Measurements from ENCODE around the gene CFAP126. TPM values are rescaled to one million over a fixed set of nuclear protein-coding genes. Genes with fewer than 3 reads are reported as not detected.

Gene CFAP126, protein sequence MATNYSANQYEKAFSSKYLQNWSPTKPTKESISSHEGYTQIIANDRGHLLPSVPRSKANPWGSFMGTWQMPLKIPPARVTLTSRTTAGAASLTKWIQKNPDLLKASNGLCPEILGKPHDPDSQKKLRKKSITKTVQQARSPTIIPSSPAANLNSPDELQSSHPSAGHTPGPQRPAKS
- not detected in 2 replicates for total RNA-seq (ENCODE audit: low replicate concordance)

DNA sequence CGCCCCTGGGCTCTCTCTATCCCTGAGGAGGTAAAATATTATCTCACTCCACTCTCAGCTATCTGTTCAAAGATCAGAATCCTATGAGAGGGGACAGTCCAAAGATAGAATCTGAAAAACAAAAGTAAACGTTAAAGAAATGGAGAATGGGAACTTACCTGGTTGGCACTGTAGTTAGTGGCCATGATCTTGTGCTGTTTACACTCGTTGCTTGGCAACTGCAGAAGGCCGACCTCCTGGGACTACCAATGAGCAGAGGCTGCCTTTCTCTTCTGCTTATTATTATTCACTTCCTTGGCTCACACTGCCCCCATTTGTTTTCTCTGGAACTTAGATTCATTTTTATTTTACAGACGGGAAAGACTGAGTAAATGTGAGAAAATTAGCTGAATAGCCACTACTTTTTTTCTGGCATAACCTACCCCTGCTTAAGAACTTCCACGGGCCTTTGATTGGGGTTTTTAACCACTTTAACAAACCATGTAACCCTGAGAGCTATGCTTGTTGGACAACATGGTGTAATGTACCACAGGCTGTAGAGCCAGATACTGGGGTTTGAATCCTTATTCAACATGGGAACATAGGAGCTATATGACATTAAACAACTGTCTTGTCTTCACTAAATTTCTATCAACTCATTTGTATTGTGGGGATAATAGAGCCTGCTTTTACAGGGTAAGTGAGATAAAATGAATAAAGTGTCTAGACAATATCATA, at the start of gene CFAP126:
CFAP126 (minus strand) TSS at position 193 of the 717 bp plus-strand sequence; CDS start at position 185, 8 bp downstream.

Other genes with a start within 250 kb of the CFAP126 start
- gene PFDN2, start 249.8 kb downstream of the CFAP126 start, total RNA-seq (ENCODE audit: low replicate concordance) = 71.7 and 95.0 TPM in 2 replicates
- 14.2 and 15.7 TPM in 2 replicates for gene NIT1, start 249.8 kb downstream of the CFAP126 start, total RNA-seq (ENCODE audit: low replicate concordance)
- gene DEDD, start 235.2 kb downstream of the CFAP126 start, total RNA-seq (ENCODE audit: low replicate concordance) = 25.9 and 37.3 TPM in 2 replicates
- 127 and 180 TPM in 2 replicates for gene UFC1, start 213.9 kb downstream of the CFAP126 start, total RNA-seq (ENCODE audit: low replicate concordance)
- gene USP21, start 208.4 kb downstream of the CFAP126 start, total RNA-seq (ENCODE audit: low replicate concordance) = 4.2 and 4.7 TPM in 2 replicates
- gene PPOX, start 201.4 kb downstream of the CFAP126 start, total RNA-seq (ENCODE audit: low replicate concordance) = 8.9 and 11.0 TPM in 2 replicates
- 9.4 and 18.3 TPM in 2 replicates for gene B4GALT3, start 190.4 kb downstream of the CFAP126 start, total RNA-seq (ENCODE audit: low replicate concordance)
- gene ADAMTS4, start 168.8 kb downstream of the CFAP126 start, total RNA-seq (ENCODE audit: low replicate concordance) = 2.1 and 4.9 TPM in 2 replicates
- 127 and 177 TPM in 2 replicates for gene NDUFS2, start 165.5 kb downstream of the CFAP126 start, total RNA-seq (ENCODE audit: low replicate concordance)
- gene FCER1G, start 152.6 kb downstream of the CFAP126 start, total RNA-seq (ENCODE audit: low replicate concordance) = 0.23 TPM in 1 of 2 replicates, not detected in the other
- gene APOA2, start 144.2 kb downstream of the CFAP126 start, total RNA-seq (ENCODE audit: low replicate concordance) = not detected in 2 replicates
- 8.7 and 11.7 TPM in 2 replicates for gene TOMM40L, start 141.8 kb downstream of the CFAP126 start, total RNA-seq (ENCODE audit: low replicate concordance)
- gene NR1I3, start 129.7 kb downstream of the CFAP126 start, total RNA-seq (ENCODE audit: low replicate concordance) = not detected in 2 replicates
- gene PCP4L1, start 109.1 kb downstream of the CFAP126 start, total RNA-seq (ENCODE audit: low replicate concordance) = not detected in 2 replicates
- gene MPZ, start 57.9 kb downstream of the CFAP126 start, total RNA-seq (ENCODE audit: low replicate concordance) = 0.53 and 1.1 TPM in 2 replicates
- 11.1 and 32.2 TPM in 2 replicates for gene SDHC, start 53.5 kb downstream of the CFAP126 start, total RNA-seq (ENCODE audit: low replicate concordance)
- gene FCGR2A, start 137.6 kb upstream of the CFAP126 start, total RNA-seq (ENCODE audit: low replicate concordance) = not detected in 2 replicates
- 0.75 and 0.94 TPM in 2 replicates for gene HSPA6, start 156.7 kb upstream of the CFAP126 start, total RNA-seq (ENCODE audit: low replicate concordance)
- not detected in 2 replicates for gene FCGR3A, start 181.9 kb upstream of the CFAP126 start, total RNA-seq (ENCODE audit: low replicate concordance)

Measured in smooth muscle cell of the coronary artery (primary cell).